Type B pancreatic cell (in vitro differentiated cells): ENCODE results near the gene MIR17HG. TPM values are rescaled to one million over a fixed set of nuclear protein-coding genes. Genes with fewer than 3 reads are reported as not detected.

ENCODE experiments used
- DNase-seq: peaks from one replicate; pipeline ENCODE4 v3.0.0; 2021; ENCODE audit warnings: mixed read lengths; ENCODE audit not compliant: unreplicated experiment; ENCODE audit errors: extremely low spot score
- H3K27ac Mint-ChIP-seq: 2 replicates; pipeline ENCODE4 v1.8.0; 2021; ENCODE audit warnings: mild to moderate bottlenecking, mixed read lengths
- H3K27me3 Mint-ChIP-seq: 2 replicates; pipeline ENCODE4 v1.8.0; 2021; ENCODE audit warnings: mixed read lengths
- H3K36me3 Mint-ChIP-seq: 2 replicates; pipeline ENCODE4 v1.8.0; 2021; ENCODE audit warnings: mixed read lengths
- H3K4me1 Mint-ChIP-seq: one replicate; pipeline ENCODE4 v1.8.0; 2021; ENCODE audit warnings: mixed read lengths; ENCODE audit not compliant: unreplicated experiment
- H3K4me3 Mint-ChIP-seq: 2 replicates; pipeline ENCODE4 v1.8.0; 2021; ENCODE audit warnings: mild to moderate bottlenecking, mixed read lengths
- H3K9me3 Mint-ChIP-seq: 2 replicates; pipeline ENCODE4 v1.8.0; 2021; ENCODE audit warnings: mixed read lengths
- total RNA-seq: library from RNA; stranded (reverse); gene quantifications from 2 replicates; pipeline ENCODE4 v1.2.1, GENCODE V29; 2021; ENCODE audit warnings: low replicate concordance
- TF ChIP-seq, protein P1 (sequence below): fragments of 200-600 bp; sonication (generic); conservative IDR thresholded peaks from 2 replicates; pipeline ENCODE4 v1.5.0; 2021; ENCODE audit warnings: antibody characterized with exemption, mild to moderate bottlenecking

The MIR17HG gene
- total RNA-seq, 1 donor from 2014 or later, result 21.8 TPM

DNA sequence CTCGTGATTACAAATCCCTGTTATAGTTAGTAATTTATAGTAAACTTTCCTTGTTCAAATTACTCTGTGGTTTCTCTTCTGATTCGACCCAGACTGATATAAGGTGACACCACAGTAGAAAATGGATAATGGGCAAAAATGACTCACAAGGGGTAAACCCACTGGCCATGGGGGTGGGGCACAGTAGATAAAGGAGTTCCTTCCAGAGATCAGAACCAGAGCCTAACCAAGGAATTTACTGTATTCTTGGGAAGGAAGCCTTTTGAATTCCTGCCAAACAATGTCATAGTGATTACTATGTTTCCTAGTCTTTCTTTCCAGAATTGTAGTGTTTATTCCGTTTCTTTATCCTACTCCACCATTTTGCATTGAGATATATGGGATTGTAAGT lies 21.9 kb downstream of the MIR17HG start:
- Mint-ChIP-seq H3K9me3 (no peaks in the 10 kb centered on the region), H3K36me3 (no peaks in the 10 kb centered on the region), H3K4me3 (no peak overlapping the region), H3K27ac (no peak overlapping the region), H3K27me3 (no peaks in the 10 kb centered on the region), H3K4me1 (peaks cover 4% of the 10 kb centered on the region)
- TF ChIP-seq, protein P1, sequence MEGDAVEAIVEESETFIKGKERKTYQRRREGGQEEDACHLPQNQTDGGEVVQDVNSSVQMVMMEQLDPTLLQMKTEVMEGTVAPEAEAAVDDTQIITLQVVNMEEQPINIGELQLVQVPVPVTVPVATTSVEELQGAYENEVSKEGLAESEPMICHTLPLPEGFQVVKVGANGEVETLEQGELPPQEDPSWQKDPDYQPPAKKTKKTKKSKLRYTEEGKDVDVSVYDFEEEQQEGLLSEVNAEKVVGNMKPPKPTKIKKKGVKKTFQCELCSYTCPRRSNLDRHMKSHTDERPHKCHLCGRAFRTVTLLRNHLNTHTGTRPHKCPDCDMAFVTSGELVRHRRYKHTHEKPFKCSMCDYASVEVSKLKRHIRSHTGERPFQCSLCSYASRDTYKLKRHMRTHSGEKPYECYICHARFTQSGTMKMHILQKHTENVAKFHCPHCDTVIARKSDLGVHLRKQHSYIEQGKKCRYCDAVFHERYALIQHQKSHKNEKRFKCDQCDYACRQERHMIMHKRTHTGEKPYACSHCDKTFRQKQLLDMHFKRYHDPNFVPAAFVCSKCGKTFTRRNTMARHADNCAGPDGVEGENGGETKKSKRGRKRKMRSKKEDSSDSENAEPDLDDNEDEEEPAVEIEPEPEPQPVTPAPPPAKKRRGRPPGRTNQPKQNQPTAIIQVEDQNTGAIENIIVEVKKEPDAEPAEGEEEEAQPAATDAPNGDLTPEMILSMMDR, result no peak
- no peak for DNase-seq

DNA sequence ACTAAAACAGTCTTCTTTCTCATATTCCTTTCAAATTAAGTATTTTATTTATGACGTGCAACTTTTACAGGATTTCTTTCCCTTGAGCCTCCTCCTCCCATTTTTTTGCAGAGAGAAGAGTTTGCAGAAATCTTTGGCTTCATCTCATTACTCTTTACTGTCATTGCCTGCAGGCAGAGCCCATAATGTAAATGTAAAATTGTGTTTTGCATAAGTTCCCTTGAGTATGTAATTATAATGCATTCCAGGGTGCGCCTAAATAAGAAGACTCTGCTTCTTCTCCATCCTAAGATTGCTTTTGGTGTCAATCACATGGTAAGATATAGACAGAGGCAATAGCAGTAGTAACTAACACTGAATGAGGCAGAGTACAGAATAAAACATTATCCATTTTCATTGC lies 23.0 kb downstream of the MIR17HG start:
- Mint-ChIP-seq H3K4me3 (no peak overlapping the region), H3K36me3 (no peaks in the 10 kb centered on the region), H3K27me3 (no peaks in the 10 kb centered on the region), H3K4me1 (peaks cover 4% of the 10 kb centered on the region), H3K9me3 (no peaks in the 10 kb centered on the region), H3K27ac (no peak overlapping the region)
- no peak for DNase-seq
- TF ChIP-seq, protein P1, result no peak

DNA sequence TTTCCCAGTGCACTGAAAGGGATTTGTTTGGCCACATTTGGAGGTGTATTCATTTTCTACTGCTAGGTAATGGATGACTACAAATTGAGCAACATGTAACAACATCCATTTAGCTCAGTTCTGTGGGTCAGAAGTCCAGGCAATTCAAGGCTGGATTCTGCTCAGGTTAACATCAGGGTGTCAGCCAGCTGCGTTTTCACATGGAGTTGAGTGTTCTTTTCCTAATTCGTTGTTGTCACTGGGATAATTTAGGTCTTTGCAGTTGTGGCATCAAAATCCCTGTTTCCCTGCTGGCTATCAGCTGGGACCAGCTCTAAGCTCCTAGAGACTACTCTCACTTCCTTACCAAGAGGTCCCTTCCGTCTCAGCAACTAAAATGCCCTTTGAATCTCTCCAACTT lies 25.4 kb downstream of the MIR17HG start:
- no peaks in the 10 kb centered on the region for H3K36me3 Mint-ChIP-seq
- TF ChIP-seq, protein P1, result no peak
- H3K9me3 Mint-ChIP-seq, result no peaks in the 10 kb centered on the region
- H3K27me3 Mint-ChIP-seq, result no peaks in the 10 kb centered on the region
- H3K4me1 Mint-ChIP-seq, result peaks cover 4% of the 10 kb centered on the region
- no peak overlapping the region for H3K4me3 Mint-ChIP-seq
- H3K27ac Mint-ChIP-seq, result no peak overlapping the region
- DNase-seq, result no peak

DNA sequence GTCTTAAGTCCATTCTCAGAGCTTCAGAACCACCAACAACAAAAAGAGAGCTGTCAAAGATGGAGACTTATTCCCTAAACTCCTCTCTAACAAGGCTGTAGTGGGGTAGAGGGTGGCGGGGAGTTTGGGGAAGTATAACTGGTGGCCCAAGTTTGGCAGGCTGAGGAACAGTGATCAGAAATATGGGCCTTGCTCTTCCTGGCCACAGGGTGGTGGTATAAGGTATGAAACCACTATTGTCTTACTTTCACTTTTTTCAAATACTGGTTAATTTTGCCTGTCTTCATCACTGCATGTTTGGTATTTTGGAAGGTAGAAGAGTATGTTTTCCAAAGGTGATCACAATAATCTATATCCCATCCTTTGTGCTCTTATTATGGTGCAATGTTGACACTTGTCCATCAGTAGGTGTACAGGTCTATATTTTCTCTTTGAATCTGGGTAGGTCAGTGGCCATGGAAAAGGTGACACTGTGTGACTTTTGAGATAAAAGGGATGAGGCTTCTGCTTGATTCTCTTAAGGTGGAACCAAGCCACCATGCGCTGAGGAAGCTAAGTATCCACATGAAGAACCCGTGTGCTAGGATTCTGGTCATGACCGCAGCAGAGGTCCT lies 27.7 kb downstream of the MIR17HG start:
- H3K4me3 Mint-ChIP-seq, result no peak overlapping the region
- TF ChIP-seq, protein P1, result peak; percentile 66
- no peaks in the 10 kb centered on the region for H3K27me3 Mint-ChIP-seq
- no peaks in the 10 kb centered on the region for H3K4me1 Mint-ChIP-seq
- H3K27ac Mint-ChIP-seq, result no peak overlapping the region
- DNase-seq, result no peak
- H3K9me3 Mint-ChIP-seq, result no peaks in the 10 kb centered on the region
- no peaks in the 10 kb centered on the region for H3K36me3 Mint-ChIP-seq

DNA sequence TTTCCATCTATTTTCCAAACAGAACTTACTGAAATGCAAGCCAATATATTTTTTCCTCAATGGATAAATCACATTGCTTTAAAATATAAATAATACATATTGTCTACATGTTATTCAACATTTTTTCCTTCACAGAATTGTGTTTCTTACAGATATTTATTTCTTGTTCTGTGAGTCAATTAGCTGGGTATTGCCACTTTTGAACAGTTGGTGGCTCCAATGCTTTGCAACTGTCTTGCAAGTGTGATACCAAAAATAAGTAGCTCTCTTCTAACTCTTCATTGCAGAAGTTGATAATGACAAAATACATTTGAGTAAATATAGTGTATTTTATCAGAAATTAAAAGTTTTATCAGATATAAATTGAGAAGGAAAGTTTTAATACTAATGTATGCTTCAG lies 33.9 kb downstream of the MIR17HG start:
- no peaks in the 10 kb centered on the region for H3K4me1 Mint-ChIP-seq

More for the DNA sequence above, 33.9 kb downstream of the MIR17HG start:
- H3K27me3 Mint-ChIP-seq, result peaks cover 9% of the 10 kb centered on the region
- DNase-seq, result no peak
- H3K9me3 Mint-ChIP-seq, result no peaks in the 10 kb centered on the region
- no peak overlapping the region for H3K4me3 Mint-ChIP-seq
- no peaks in the 10 kb centered on the region for H3K36me3 Mint-ChIP-seq
- TF ChIP-seq, protein P1, result peak; percentile 71
- H3K27ac Mint-ChIP-seq, result no peak overlapping the region
